HG03064 (cell line): ENCODE data around the gene VPS26C.
A peak's percentile ranks its signal among the peaks of the same experiment; 100 is the strongest.

Source experiments
- ATAC-seq: cut with Tn5 transposase; IDR thresholded peaks from one replicate; pipeline ENCODE4 v1.9.1; 2021; ENCODE audit warnings: low read depth; ENCODE audit not compliant: unreplicated experiment

VPS26C gene

DNA sequence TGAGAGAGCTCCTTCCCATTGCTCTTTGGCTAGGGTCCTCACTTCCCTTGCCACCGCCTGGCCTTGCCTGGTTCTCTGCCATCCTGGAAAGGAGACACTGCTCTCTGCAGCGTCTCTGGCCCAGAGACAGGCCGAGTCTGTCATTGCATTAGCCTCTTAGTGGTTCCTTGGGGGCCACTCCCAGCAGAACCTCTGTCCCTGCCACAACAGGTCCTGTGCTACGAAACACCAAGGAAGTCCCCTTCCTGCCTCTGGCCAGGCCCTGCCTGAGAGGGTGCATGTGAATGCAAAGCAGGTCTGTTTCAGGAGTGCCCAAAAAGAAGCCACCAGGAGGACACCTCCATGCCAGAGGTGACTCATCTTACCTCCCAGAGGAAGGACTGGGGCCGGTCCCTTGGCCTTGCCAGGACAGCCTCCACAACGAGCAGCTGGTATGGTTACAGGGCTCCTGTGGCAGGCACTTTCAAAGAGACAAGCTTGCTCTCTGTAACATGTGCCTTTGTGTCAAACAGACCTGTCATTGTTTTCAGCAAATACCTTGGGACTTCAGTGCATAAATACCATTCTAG lies 59.6 kb downstream of the VPS26C start:
- peak; percentile 42 for ATAC-seq

DNA sequence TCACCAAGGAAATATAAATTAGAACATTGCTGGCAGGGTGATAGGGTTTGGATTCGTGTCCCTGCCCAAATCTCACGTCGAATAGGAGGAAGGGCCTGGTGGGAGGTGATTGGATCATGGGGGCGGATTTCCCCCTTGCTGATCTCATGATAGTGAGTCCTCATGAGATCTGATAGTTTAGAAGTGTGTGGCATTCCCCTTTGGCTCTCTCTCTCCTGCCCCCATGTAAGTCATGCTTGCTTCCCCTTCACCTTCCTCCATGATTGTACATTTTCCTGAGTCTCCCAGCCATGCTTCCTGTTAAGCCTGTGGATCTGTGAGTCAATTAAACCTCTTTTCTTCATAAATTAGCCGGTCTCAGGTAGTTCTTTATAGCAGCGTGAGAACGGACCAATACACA lies 60.6 kb downstream of the VPS26C start:
- ATAC-seq: no peak

GRCh38 chr21:37204580-37204979 lies 62.6 kb downstream of the VPS26C start:
- ATAC-seq: no peak

GRCh38 chr21:37202221-37203110 lies 64.7 kb downstream of the VPS26C start:
- no peak for ATAC-seq

DNA sequence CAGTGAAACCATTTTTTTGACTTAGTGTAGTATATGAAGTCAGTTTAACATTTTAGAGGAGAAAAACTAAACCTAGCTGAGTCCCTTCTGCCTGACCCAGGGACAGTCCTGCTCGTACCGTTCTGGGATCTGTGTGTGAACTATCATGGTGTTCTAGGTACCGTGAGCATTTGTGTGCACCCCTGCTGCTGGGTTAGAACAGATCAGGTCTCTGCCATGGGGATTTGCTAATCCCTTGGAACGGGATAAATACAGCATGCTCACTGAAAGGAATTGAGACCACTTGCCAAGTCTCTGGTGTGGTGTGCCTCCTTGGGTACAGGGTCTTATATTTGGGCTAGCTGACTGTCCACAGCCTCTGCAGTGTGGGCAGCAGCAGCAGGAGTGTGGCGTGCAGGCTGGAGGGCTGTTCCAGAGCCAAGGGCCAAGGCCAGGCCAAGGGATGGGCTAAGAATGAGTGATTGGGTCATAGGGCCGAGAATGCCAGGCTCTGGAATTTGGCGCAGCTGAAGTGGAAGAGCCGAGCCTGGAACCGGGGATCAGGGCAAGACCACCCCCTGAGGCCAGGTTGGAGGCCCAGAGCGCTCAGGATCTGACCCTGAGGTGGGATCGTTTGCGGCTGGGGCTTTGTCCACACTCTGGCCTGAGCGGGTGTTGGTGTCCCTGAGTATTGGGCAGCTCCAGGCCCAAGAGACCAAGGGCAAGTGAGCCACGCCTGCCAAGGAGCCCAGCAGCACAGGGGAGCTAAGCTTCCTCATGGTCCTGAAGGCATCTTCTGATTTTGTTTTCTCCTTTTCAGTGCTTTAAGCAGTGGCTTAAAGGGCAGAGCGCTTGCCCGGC lies 66.3 kb downstream of the VPS26C start:
- ATAC-seq: no peak

GRCh38 chr21:37199057-37199924 lies 67.8 kb downstream of the VPS26C start:
- ATAC-seq: no peak

GRCh38 chr21:37197746-37198145 lies 69.4 kb downstream of the VPS26C start:
- no peak for ATAC-seq

- no peak for ATAC-seq
Observed at GRCh38 chr21:37196847-37197246, 70.3 kb downstream of the VPS26C start.

DNA sequence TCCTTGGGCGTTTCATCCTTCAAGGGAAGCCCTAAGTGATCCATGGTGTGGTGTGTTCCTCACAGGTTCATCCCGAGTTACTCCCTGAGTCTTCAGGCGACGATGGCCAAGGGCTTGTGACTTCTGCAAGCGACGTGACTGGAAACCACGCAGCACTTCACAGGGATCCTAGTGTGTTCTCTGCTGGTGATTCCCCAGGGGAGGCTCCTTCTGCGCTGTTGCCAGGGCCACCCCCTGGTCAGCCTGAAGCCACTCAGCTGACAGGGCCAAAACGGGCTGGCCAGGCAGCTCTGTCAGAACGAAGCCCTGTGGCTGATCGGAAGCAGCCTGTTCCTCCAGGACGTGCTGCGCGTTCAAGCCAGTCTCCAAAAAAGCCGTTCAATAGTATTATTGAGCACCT lies 71.5 kb downstream of the VPS26C start:
- no peak for ATAC-seq

GRCh38 chr21:37195059-37195458 lies 72.1 kb downstream of the VPS26C start:
- ATAC-seq: no peak

DNA sequence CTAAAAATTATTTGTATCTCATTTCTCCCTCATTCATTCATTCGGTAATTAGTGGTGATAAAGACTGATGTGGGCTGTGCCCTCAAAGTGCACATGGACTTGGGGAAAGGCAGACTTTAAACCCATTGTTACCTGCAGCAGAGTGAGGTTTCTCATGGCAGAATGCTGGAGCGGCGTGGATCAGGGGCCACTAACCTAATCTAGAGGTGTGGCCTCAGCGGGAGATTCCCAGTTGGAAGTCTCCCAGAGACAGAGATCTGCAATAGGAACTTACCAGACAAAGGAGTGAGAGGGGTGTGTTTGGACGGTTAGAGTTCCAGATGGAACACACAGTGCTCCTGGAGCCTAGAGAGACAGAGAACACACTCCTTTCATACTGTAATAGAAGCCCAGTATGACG lies 73.5 kb downstream of the VPS26C start:
- no peak for ATAC-seq

DNA sequence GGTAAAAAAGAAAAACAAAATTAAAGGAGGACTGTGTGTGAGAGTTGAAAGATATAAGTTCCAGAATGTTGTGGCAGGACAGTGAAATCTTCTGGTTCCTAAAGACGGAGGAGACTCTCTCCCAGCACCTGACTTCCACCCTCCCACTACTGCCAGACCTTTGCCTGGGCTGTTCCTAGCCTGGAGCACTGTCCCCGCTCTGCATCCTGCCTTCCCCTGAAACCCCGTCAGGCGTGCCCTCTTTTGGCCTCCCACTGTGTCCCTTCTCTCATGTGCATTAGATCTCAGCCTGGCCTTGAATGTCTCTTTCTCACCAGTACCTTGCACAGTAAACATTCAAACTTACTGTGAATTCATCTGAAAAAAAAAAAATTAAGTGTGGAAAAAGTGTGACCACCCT lies 74.1 kb downstream of the VPS26C start:
- ATAC-seq: no peak

- ATAC-seq: no peak
Observed at GRCh38 chr21:37192019-37192418, 75.1 kb downstream of the VPS26C start.

- no peak for ATAC-seq
Observed at GRCh38 chr21:37188825-37189224, 78.3 kb downstream of the VPS26C start.

DNA sequence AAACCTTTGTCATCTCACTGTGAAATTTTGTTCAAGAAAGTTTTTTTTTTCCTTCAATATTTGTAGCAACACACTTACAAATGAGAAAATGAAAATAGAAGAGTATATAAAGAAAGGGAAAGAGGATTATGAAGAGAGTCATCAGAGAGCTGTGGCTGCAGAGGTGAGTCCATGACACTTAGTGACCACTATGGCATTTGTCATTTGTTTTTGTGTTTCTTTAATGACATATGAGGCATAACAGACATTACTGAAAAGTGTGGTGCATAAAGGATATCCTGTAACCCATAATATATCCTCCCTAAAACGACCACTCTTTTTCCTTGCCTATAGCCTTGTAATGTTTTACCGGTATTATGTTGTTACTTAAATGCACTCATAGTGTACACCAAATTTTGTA lies 80.2 kb downstream of the VPS26C start:
- ATAC-seq: no peak

GRCh38 chr21:37184784-37185593 lies 82.1 kb downstream of the VPS26C start:
- no peak for ATAC-seq

GRCh38 chr21:37183749-37184148 lies 83.4 kb downstream of the VPS26C start:
- no peak for ATAC-seq

DNA sequence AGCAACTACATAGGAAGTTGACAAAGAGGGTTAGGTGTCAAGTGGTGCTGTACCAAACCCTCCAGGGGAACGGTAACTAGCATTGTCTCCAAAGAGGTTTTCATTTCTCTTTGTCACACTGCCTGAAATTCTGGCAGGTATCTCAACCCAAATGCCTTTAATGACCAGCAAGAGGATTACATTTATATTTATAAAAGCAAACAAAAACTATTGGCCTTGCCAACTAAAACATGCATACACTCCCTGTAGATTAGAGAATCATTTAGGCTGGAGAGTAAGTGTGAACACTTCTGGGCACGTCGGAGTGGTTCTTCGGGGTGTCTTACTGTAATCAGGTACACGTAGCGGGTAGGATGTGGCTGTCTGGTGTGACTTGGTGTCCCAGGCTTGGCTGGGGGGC lies 84.9 kb downstream of the VPS26C start:
- ATAC-seq: no peak

GRCh38 chr21:37181059-37181458 lies 86.1 kb downstream of the VPS26C start:
- no peak for ATAC-seq

GRCh38 chr21:37176716-37177115 lies 90.4 kb downstream of the VPS26C start:
- ATAC-seq: no peak
